GM23338 (cell line): ENCODE measurements around the gene KLC3. TPM values are rescaled to one million over a fixed set of nuclear protein-coding genes. Genes with fewer than 3 reads are reported as not detected.

Experiments used
- ATAC-seq: fragments of 200-7000 bp; cut with Tn5 transposase; 3 replicates; pipeline ENCODE4 v1.9.1; 2020
- DNase-seq: peaks from one replicate; pipeline ENCODE4 v3.0.0-alpha.2; 2015; ENCODE audit warnings: low spot score
- H2AFZ ChIP-seq: fragments of 200-600 bp; sonication (generic); 2 replicates; pipeline ENCODE4 v1.8.0; 2016; ENCODE audit warnings: antibody characterized with exemption, mild to moderate bottlenecking, moderate library complexity
- H3F3A ChIP-seq: fragments of 200-600 bp; sonication (generic); replicated peaks from 2 replicates; pipeline ENCODE4 v1.8.0; 2017; ENCODE audit warnings: antibody characterized with exemption, mixed run types, low read depth
- H3K27ac ChIP-seq: fragments of 200-600 bp; sonication (generic); 2 replicates; pipeline ENCODE4 v1.6.1; 2016; ENCODE audit warnings: low read depth
- H3K27me3 ChIP-seq: fragments of 200-600 bp; sonication (generic); 2 replicates; pipeline ENCODE4 v1.8.0; 2016; ENCODE audit warnings: mild to moderate bottlenecking, mixed run types, moderate library complexity; ENCODE audit not compliant: insufficient read depth
- H3K36me3 ChIP-seq: fragments of 200-600 bp; sonication (generic); 2 replicates; pipeline ENCODE4 v1.8.0; 2016; ENCODE audit warnings: mild to moderate bottlenecking; ENCODE audit not compliant: insufficient read depth
- H3K4me1 ChIP-seq: fragments of 200-600 bp; sonication (generic); 2 replicates; pipeline ENCODE4 v1.8.0; 2016; ENCODE audit warnings: mild to moderate bottlenecking, moderate library complexity; ENCODE audit not compliant: insufficient read depth
- H3K4me2 ChIP-seq: fragments of 200-600 bp; sonication (generic); 2 replicates; pipeline ENCODE4 v1.7.1; 2017; ENCODE audit warnings: mixed run types
- H3K4me3 ChIP-seq: fragments of 200-600 bp; sonication (generic); 2 replicates; pipeline ENCODE4 v1.6.1; 2016; ENCODE audit warnings: mixed run types
- H3K79me2 ChIP-seq: fragments of 200-600 bp; sonication (generic); replicated peaks from 2 replicates; pipeline ENCODE4 v1.8.0; 2017; ENCODE audit warnings: mild to moderate bottlenecking; ENCODE audit not compliant: insufficient read depth
- H3K9me2 ChIP-seq: fragments of 200-600 bp; sonication (generic); 2 replicates; pipeline ENCODE4 v1.8.0; 2017; ENCODE audit not compliant: insufficient read depth
- H4K20me1 ChIP-seq: fragments of 200-600 bp; sonication (generic); replicated peaks from 2 replicates; pipeline ENCODE4 v1.8.0; 2017; ENCODE audit warnings: mild to moderate bottlenecking; ENCODE audit not compliant: insufficient read depth
- H3K27ac Mint-ChIP-seq: 2 replicates; pipeline ENCODE4 v1.8.0; 2020; ENCODE audit warnings: inconsistent platforms, mild to moderate bottlenecking, moderate library complexity, mixed read lengths
- H3K27me3 Mint-ChIP-seq: 3 replicates; pipeline ENCODE4 v1.8.0; 2022; ENCODE audit warnings: low read depth, mild to moderate bottlenecking, moderate library complexity, mixed read lengths, inconsistent platforms; ENCODE audit not compliant: insufficient read depth, poor library complexity
- H3K36me3 Mint-ChIP-seq: 3 replicates; pipeline ENCODE4 v1.8.0; 2021; ENCODE audit warnings: low read depth, mild to moderate bottlenecking, inconsistent platforms, moderate library complexity, mixed read lengths
- H3K4me1 Mint-ChIP-seq: 3 replicates; pipeline ENCODE4 v1.8.0; 2020; ENCODE audit warnings: mild to moderate bottlenecking, inconsistent platforms, mixed read lengths
- H3K4me3 Mint-ChIP-seq: 3 replicates; pipeline ENCODE4 v1.8.0; 2021; ENCODE audit warnings: moderate library complexity, mild to moderate bottlenecking, inconsistent platforms, mixed read lengths
- H3K9me3 Mint-ChIP-seq: 3 replicates; pipeline ENCODE4 v1.8.0; 2020; ENCODE audit warnings: moderate library complexity, mild to moderate bottlenecking, inconsistent platforms, mixed read lengths
- CREB1 ChIP-seq: fragments of 250-450 bp; sonication (Bioruptor Pico); IDR thresholded peaks from 2 replicates; pipeline ENCODE4 v1.5.0; 2020; ENCODE audit warnings: low read depth, mild to moderate bottlenecking, moderate library complexity
- ETS1 ChIP-seq: IDR thresholded peaks from 2 replicates; pipeline ENCODE4 v1.6.1; 2016; ENCODE audit warnings: antibody characterized with exemption
- EZH2 ChIP-seq: fragments of 200-600 bp; sonication (generic); IDR thresholded peaks from one replicate; pipeline ENCODE4 v1.8.0; 2017; ENCODE audit warnings: antibody characterized with exemption, mild to moderate bottlenecking, low read depth; ENCODE audit not compliant: unreplicated experiment
- EZH2phosphoT487 ChIP-seq: fragments of 200-600 bp; sonication (generic); IDR thresholded peaks from one replicate; pipeline ENCODE4 v1.8.1; 2018; ENCODE audit warnings: antibody characterized with exemption; ENCODE audit not compliant: unreplicated experiment
- JUNB ChIP-seq: IDR thresholded peaks from one replicate; pipeline ENCODE4 v1.6.1; 2016; ENCODE audit warnings: antibody characterized with exemption; ENCODE audit not compliant: unreplicated experiment
- NANOG ChIP-seq: IDR thresholded peaks from 2 replicates; pipeline ENCODE4 v1.6.1; 2016; ENCODE audit warnings: antibody characterized with exemption, borderline replicate concordance
- POLR2AphosphoS5 ChIP-seq: IDR thresholded peaks from 2 replicates; pipeline ENCODE4 v1.6.1; 2016; ENCODE audit warnings: antibody characterized with exemption, low read depth
- STAT1 ChIP-seq: IDR thresholded peaks from one replicate; pipeline ENCODE4 v1.6.1; 2016; ENCODE audit warnings: antibody characterized with exemption; ENCODE audit not compliant: unreplicated experiment
- ZNF114 ChIP-seq: fragments of 250-450 bp; sonication (Bioruptor Pico); IDR thresholded peaks from 2 replicates; pipeline ENCODE4 v1.5.0; 2020; ENCODE audit warnings: mild to moderate bottlenecking, moderate library complexity
- polyA plus RNA-seq: library from polyadenylated mRNA; unstranded; fragments of >200 nt; fragmentation: Nextera tagmentation; extraction: Ambion mirVana; gene quantifications from 2 replicates; pipeline ENCODE4 v1.2.1, GENCODE V29; 2016
- total RNA-seq: library from RNA; depleted of rRNA; stranded (reverse); fragments of >200 nt; shearing (Covaris generic); gene quantifications from 2 replicates; pipeline ENCODE4 v1.2.3, GENCODE V29; 2014
- TF ChIP-seq, protein P1 (sequence below): IDR thresholded peaks from one replicate; pipeline ENCODE4 v1.6.1; 2018; ENCODE audit warnings: antibody characterized with exemption; ENCODE audit not compliant: unreplicated experiment

The KLC3 gene
- total and polyA plus RNA-seq, 2 experiments from 2014 or later, result 3.1 to 6.4 TPM

DNA sequence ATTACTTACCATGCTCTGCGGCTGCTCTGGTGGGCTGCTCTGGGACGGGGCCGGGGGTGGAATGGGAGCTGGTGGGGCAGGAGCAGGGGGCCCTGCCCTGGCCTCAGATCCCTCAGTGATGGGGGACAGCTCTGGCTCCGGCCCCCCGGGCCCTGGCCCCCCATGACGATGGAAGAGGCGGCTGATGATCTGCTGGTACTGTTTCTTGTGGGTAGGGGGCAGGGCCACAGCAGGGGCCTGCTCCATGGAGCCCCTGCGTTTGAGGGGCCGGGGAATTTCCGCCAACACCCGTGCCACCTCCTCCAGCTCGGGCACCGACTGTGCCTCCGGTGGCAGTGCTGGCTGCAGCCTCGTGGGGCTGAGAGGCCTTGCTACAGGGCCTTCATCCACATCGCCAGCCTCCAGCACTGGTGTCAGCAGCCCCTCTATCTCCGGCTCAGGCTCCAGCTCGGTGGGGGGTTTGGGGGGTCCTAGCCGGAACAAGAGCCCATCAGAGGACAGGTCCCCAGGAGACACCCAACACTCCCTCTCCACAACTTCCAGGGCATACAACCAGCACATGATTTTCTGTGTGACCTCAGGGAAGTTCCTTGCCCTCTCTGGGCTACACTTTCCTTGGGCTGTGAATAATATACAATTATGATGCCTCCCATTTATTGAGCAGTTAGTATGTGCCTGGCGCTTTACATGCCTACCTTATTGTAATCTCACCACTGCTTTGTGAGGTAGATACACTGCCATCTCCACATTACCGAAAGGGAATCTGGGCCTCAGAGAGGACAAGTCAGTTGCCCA is 51.5 kb downstream of the KLC3 start:
- no peak for ATAC-seq
- no peak overlapping the region for H2AFZ ChIP-seq
- no peaks in the 10 kb centered on the region; the same call in 1 of the 2 replicates for H3K4me1 ChIP-seq
- no peaks in the 10 kb centered on the region for H4K20me1 ChIP-seq
- H3K36me3 ChIP-seq, result no peaks in the 10 kb centered on the region
- no peaks in the 10 kb centered on the region for H3K9me3 Mint-ChIP-seq
- peaks cover 24% of the 10 kb centered on the region for H3K27me3 ChIP-seq
- H3K36me3 Mint-ChIP-seq, result no peaks in the 10 kb centered on the region; the same call in 1 of the 3 replicates
- peaks cover 19% of the 10 kb centered on the region for H3K27me3 Mint-ChIP-seq
- H3F3A ChIP-seq, result peaks cover 6% of the 10 kb centered on the region; the same call in 1 of the 2 replicates
- peaks cover 8% of the 10 kb centered on the region for H3K4me1 Mint-ChIP-seq
- H3K79me2 ChIP-seq, result no peaks in the 10 kb centered on the region
- no peak overlapping the region for H3K27ac Mint-ChIP-seq
- TF ChIP-seq CREB1 (CRISPR knock-in tag) (no peak), EZH2 (no peak), ZNF114 (no peak), NANOG (no peak), JUNB (no peak), EZH2phosphoT487 (no peak), POLR2AphosphoS5 (no peak), ETS1 (no peak), STAT1 (no peak)
- TF ChIP-seq, protein P1, sequence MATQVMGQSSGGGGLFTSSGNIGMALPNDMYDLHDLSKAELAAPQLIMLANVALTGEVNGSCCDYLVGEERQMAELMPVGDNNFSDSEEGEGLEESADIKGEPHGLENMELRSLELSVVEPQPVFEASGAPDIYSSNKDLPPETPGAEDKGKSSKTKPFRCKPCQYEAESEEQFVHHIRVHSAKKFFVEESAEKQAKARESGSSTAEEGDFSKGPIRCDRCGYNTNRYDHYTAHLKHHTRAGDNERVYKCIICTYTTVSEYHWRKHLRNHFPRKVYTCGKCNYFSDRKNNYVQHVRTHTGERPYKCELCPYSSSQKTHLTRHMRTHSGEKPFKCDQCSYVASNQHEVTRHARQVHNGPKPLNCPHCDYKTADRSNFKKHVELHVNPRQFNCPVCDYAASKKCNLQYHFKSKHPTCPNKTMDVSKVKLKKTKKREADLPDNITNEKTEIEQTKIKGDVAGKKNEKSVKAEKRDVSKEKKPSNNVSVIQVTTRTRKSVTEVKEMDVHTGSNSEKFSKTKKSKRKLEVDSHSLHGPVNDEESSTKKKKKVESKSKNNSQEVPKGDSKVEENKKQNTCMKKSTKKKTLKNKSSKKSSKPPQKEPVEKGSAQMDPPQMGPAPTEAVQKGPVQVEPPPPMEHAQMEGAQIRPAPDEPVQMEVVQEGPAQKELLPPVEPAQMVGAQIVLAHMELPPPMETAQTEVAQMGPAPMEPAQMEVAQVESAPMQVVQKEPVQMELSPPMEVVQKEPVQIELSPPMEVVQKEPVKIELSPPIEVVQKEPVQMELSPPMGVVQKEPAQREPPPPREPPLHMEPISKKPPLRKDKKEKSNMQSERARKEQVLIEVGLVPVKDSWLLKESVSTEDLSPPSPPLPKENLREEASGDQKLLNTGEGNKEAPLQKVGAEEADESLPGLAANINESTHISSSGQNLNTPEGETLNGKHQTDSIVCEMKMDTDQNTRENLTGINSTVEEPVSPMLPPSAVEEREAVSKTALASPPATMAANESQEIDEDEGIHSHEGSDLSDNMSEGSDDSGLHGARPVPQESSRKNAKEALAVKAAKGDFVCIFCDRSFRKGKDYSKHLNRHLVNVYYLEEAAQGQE, result no peak
- DNase-seq, result no peak
- H3K9me2 ChIP-seq, result no peaks in the 10 kb centered on the region
- H3K4me3 ChIP-seq, result no peak overlapping the region
- H3K27ac ChIP-seq, result no peak overlapping the region
- no peak overlapping the region for H3K4me3 Mint-ChIP-seq
- H3K4me2 ChIP-seq, result no peak overlapping the region
